C4-2B (cell line): ENCODE data around the gene PACS2.

Source experiments
- ZFX ChIP-seq: fragments of 450-650 bp; IDR thresholded peaks from 2 replicates; pipeline ENCODE4 v1.6.1; 2017
- TF ChIP-seq, protein P1 (sequence below): fragments of 450-650 bp; conservative IDR thresholded peaks from 2 replicates; pipeline ENCODE4 v1.5.1; 2017; ENCODE audit warnings: mild to moderate bottlenecking

DNA sequence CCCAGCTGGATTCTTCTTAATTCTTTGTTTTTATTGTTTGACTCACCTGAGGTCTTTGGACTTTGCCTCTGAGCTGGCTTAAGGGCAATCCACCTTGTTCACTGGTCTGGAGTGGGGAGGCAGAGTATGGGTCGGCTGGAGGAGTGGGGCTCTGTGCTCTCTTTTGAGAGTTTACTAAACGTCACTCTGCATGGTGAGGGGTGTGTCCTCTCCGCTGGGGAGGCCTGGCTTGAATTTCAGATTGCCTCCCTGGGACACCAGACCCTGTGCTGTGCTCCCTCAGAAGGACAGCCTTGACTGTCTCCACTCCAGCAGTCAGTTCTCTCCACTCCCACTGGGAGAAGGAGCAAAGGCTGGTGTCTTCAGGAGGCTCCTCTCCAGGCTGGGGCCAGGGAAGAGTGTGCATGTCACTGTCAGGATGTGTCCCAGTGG, 103.2 kb downstream of the PACS2 start:
- TF ChIP-seq, protein P1, sequence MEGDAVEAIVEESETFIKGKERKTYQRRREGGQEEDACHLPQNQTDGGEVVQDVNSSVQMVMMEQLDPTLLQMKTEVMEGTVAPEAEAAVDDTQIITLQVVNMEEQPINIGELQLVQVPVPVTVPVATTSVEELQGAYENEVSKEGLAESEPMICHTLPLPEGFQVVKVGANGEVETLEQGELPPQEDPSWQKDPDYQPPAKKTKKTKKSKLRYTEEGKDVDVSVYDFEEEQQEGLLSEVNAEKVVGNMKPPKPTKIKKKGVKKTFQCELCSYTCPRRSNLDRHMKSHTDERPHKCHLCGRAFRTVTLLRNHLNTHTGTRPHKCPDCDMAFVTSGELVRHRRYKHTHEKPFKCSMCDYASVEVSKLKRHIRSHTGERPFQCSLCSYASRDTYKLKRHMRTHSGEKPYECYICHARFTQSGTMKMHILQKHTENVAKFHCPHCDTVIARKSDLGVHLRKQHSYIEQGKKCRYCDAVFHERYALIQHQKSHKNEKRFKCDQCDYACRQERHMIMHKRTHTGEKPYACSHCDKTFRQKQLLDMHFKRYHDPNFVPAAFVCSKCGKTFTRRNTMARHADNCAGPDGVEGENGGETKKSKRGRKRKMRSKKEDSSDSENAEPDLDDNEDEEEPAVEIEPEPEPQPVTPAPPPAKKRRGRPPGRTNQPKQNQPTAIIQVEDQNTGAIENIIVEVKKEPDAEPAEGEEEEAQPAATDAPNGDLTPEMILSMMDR = no peak
- no peak for TF ChIP-seq ZFX
